ENCODE results near the gene PLA2G4D. TPM values are rescaled to one million over a fixed set of nuclear protein-coding genes. Genes with fewer than 3 reads are reported as not detected.

Gene PLA2G4D
- polyA plus RNA-seq, 1 of the 3 experiments (the other 2 are of a cell fraction), result not detected

- TF ChIP-seq PBX3 (IDR thresholded peaks at IDR 0.05) (no peak), NRF1 (IDR thresholded peaks at IDR 0.05; ENCODE audit: low read depth, low read length) (no peak), TEAD4 (IDR thresholded peaks at IDR 0.05; ENCODE audit: borderline replicate concordance, insufficient read depth) (no peak), FOXJ3 (CRISPR knock-in tag; IDR thresholded peaks at IDR 0.05) (no peak), FOXM1 (IDR thresholded peaks at IDR 0.05; ENCODE audit: low read depth) (no peak), TAF1 (IDR thresholded peaks at IDR 0.05; ENCODE audit: borderline replicate concordance, low read depth, low read length) (no peak), SMC3 (IDR thresholded peaks at IDR 0.05; ENCODE audit: low read depth, low read length) (no peak)
Measured at GRCh38 chr15:42136513-42136912, 42.2 kb upstream of the PLA2G4D start (continued).

GRCh38 chr15:42135351-42135750 lies 41.0 kb upstream of the PLA2G4D start:
- H3K36me3 ChIP-seq (replicated peaks in 1 of 2; ENCODE audit: control insufficient read depth in 1 of 2, insufficient read depth in 2 of 2, low read length in 1 of 2), result no peaks in the 10 kb centered on the region
- H4K20me1 ChIP-seq (ENCODE audit: insufficient read depth), result no peaks in the 10 kb centered on the region
- peaks cover 0 to 3% of the 10 kb centered on the region in 2 experiments; a peak in 1 of 4 replicates for H3K4me1 ChIP-seq (ENCODE audit: control insufficient read depth in 1 of 2, insufficient read depth in 2 of 2, low read depth in 1 of 2, low read length in 1 of 2)
- H3K27ac ChIP-seq (ENCODE audit: low read depth in 2 of 2, low read length in 1 of 2), result no peak overlapping the region
- H3K79me2 ChIP-seq (ENCODE audit: insufficient read depth), result no peaks in the 10 kb centered on the region
- no peaks in the 10 kb centered on the region for H3K9me3 ChIP-seq
- no peak overlapping the region for H3K9ac ChIP-seq
- H3K4me3 ChIP-seq (ENCODE audit: low read depth in 2 of 2, low read length in 1 of 2), result no peak overlapping the region
- H2AFZ ChIP-seq (ENCODE audit: low read depth), result no peak overlapping the region
- POLR2A ChIA-PET, result no interaction called here
- CTCF ChIA-PET, result interaction anchor here (0.9 to 7.7 kb wide), 6 partner anchors 15 to 146 kb away, joined by 3 to 65 read pairs (median 6); no protein-coding TSS in a partner anchor
- TF ChIP-seq MXI1 (IDR thresholded peaks at IDR 0.05; ENCODE audit: low read depth, low read length), result no peak
- no peak for TF ChIP-seq EZH2phosphoT487 (IDR thresholded peaks at IDR 0.05; ENCODE audit: borderline replicate concordance, low read depth)
- no peak for TF ChIP-seq REST (IDR thresholded peaks at IDR 0.05; ENCODE audit: low read depth, low read length)
- no peak for TF ChIP-seq EP300 (IDR thresholded peaks at IDR 0.05; ENCODE audit: borderline replicate concordance in 1 of 2, low read depth in 1 of 2, low read length in 1 of 2)
- TF ChIP-seq, protein P1, sequence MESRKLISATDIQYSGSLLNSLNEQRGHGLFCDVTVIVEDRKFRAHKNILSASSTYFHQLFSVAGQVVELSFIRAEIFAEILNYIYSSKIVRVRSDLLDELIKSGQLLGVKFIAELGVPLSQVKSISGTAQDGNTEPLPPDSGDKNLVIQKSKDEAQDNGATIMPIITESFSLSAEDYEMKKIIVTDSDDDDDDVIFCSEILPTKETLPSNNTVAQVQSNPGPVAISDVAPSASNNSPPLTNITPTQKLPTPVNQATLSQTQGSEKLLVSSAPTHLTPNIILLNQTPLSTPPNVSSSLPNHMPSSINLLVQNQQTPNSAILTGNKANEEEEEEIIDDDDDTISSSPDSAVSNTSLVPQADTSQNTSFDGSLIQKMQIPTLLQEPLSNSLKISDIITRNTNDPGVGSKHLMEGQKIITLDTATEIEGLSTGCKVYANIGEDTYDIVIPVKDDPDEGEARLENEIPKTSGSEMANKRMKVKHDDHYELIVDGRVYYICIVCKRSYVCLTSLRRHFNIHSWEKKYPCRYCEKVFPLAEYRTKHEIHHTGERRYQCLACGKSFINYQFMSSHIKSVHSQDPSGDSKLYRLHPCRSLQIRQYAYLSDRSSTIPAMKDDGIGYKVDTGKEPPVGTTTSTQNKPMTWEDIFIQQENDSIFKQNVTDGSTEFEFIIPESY (IDR thresholded peaks at IDR 0.05; ENCODE audit: borderline replicate concordance, low read depth), result no peak
- TF ChIP-seq POLR2AphosphoS5 (IDR thresholded peaks at IDR 0.05; ENCODE audit: low read depth, low read length), result no peak
- TF ChIP-seq GABPA (IDR thresholded peaks at IDR 0.05; ENCODE audit: low read depth), result no peak
- no peak for TF ChIP-seq YY1 (IDR thresholded peaks at IDR 0.05; ENCODE audit: low read depth)
- no peak for TF ChIP-seq CHD2 (IDR thresholded peaks at IDR 0.05; ENCODE audit: low read length, partially characterized antibody)
- TF ChIP-seq PBX3 (IDR thresholded peaks at IDR 0.05), result no peak
- TF ChIP-seq JUND (IDR thresholded peaks at IDR 0.05), result no peak
- no peak for TF ChIP-seq MAX (IDR thresholded peaks at IDR 0.05; ENCODE audit: low read depth)
- WGBS (ENCODE audit: low lambda C conversion rate), result 97% methylated on average over 1 of the region's 1 CpG
- H3K4me2 ChIP-seq, result no peak overlapping the region
- peaks cover 7% of the 10 kb centered on the region for H3K27me3 ChIP-seq (ENCODE audit: insufficient read depth)
- no peaks in the 10 kb centered on the region for H3K9me2 ChIP-seq
- DNase-seq, result no peak
- H3F3A ChIP-seq (replicated peaks; ENCODE audit: insufficient read depth), result no peaks in the 10 kb centered on the region

Data from SK-N-SH (cell line).